Measurements from ENCODE around the gene MAB21L4. TPM values are rescaled to one million over a fixed set of nuclear protein-coding genes. Genes with fewer than 3 reads are reported as not detected.

The MAB21L4 gene
- total RNA-seq, 2 experiments from 2014 or later, result not detected

DNA sequence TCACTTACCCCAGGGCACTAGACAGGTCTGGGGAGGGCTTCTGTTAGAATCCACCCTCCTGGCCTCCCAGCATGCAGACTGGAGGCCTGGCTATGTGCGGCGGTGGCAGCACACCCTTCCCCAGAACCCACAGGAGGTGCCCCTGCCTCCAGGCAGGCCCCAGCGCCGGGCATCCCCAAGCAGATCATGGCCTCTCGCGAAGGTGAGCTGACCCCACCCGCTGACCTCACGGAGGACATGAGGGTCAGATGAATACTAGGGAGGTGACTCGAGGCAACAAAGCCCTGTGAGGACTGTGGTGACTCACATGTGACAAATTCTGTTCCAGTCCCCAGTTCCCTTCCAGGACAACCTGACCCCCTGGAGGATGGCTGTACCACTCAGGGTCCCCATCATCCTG, 1.9 kb downstream of the MAB21L4 start:
- TF ChIP-seq, protein P1, sequence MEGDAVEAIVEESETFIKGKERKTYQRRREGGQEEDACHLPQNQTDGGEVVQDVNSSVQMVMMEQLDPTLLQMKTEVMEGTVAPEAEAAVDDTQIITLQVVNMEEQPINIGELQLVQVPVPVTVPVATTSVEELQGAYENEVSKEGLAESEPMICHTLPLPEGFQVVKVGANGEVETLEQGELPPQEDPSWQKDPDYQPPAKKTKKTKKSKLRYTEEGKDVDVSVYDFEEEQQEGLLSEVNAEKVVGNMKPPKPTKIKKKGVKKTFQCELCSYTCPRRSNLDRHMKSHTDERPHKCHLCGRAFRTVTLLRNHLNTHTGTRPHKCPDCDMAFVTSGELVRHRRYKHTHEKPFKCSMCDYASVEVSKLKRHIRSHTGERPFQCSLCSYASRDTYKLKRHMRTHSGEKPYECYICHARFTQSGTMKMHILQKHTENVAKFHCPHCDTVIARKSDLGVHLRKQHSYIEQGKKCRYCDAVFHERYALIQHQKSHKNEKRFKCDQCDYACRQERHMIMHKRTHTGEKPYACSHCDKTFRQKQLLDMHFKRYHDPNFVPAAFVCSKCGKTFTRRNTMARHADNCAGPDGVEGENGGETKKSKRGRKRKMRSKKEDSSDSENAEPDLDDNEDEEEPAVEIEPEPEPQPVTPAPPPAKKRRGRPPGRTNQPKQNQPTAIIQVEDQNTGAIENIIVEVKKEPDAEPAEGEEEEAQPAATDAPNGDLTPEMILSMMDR (conservative IDR thresholded peaks at IDR 0.05; ENCODE audit: low read length), result no peak
- no peak for TF ChIP-seq EZH2phosphoT487 (IDR thresholded peaks at IDR 0.05; ENCODE audit: borderline replicate concordance, low read depth, low read length)
- H3K9me2 ChIP-seq (ENCODE audit: insufficient read depth, low read length), result no peaks in the 10 kb centered on the region
- H3K36me3 ChIP-seq (ENCODE audit: insufficient read depth, low read length), result no peaks in the 10 kb centered on the region
- no peaks in the 10 kb centered on the region for H3K4me1 ChIP-seq (ENCODE audit: insufficient read depth, low read length, poor library complexity, severe bottlenecking)
- intact Hi-C loops (cut with micrococcal nuclease; ENCODE audit: unreplicated experiment), result no loop called here
- H3K79me2 ChIP-seq (ENCODE audit: insufficient read depth, low read depth, low read length), result no peaks in the 10 kb centered on the region
- CTCF ChIA-PET (ENCODE audit: unreplicated experiment), result no interaction called here
- DNase-seq (ENCODE audit: low spot score), result no peak
- H3K27ac ChIP-seq (ENCODE audit: low read depth, low read length, poor library complexity, severe bottlenecking), result no peak overlapping the region
- BruUV-seq (replicated peaks), result no TSS peak
- no peak overlapping the region for H3K4me3 ChIP-seq (ENCODE audit: low read depth, low read length, poor library complexity, severe bottlenecking)
- no peaks in the 10 kb centered on the region for H3K9me3 ChIP-seq (ENCODE audit: low read length)
- H2AFZ ChIP-seq (ENCODE audit: low read length), result no peak overlapping the region
- no peaks in the 10 kb centered on the region for H4K20me1 ChIP-seq (ENCODE audit: insufficient read depth, low read length)
- H3K4me2 ChIP-seq (ENCODE audit: low read length), result no peak overlapping the region
- POLR2A ChIA-PET, result no interaction called here

DNA sequence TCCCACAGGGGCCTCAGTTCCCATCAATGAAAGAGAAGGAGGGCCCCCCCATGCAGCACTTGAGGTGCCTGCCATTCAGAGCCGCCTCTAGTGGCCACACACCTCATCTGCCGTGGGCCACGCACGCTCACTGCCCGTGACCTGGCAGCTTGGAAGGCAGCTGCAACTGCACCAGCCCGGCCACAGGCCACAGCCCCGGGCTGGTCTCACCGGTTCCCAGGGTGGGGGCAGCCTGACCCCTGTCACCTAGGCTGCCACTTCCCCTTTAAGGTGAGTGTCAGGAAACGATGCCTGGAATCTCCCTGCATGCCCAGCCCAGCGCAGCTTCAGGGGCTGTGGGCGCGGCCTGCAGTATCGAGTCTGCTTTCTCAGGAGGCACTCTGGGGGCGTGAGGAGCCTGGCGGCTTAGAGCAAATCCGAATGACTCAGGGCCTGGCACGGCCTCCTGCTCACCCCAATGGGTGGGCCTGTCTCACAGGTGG, 2.6 kb downstream of the MAB21L4 start:
- no peak overlapping the region for H3K27ac ChIP-seq (ENCODE audit: low read depth, low read length, poor library complexity, severe bottlenecking)
- BruUV-seq (replicated peaks), result no TSS peak
- no peak overlapping the region for H3K4me2 ChIP-seq (ENCODE audit: low read length)
- POLR2A ChIA-PET, result no interaction called here
- DNase-seq (ENCODE audit: low spot score), result peak; percentile 26
- TF ChIP-seq, protein P1 (conservative IDR thresholded peaks at IDR 0.05; ENCODE audit: low read length), result no peak
- TF ChIP-seq EZH2phosphoT487 (IDR thresholded peaks at IDR 0.05; ENCODE audit: borderline replicate concordance, low read depth, low read length), result no peak
- no peaks in the 10 kb centered on the region for H4K20me1 ChIP-seq (ENCODE audit: insufficient read depth, low read length)
- H3K9me2 ChIP-seq (ENCODE audit: insufficient read depth, low read length), result no peaks in the 10 kb centered on the region
- intact Hi-C loops (cut with micrococcal nuclease; ENCODE audit: unreplicated experiment), result no loop called here
- CTCF ChIA-PET (ENCODE audit: unreplicated experiment), result no interaction called here
- H3K9me3 ChIP-seq (ENCODE audit: low read length), result no peaks in the 10 kb centered on the region
- H2AFZ ChIP-seq (ENCODE audit: low read length), result no peak overlapping the region
- H3K79me2 ChIP-seq (ENCODE audit: insufficient read depth, low read depth, low read length), result no peaks in the 10 kb centered on the region
- H3K36me3 ChIP-seq (ENCODE audit: insufficient read depth, low read length), result no peaks in the 10 kb centered on the region
- H3K4me1 ChIP-seq (ENCODE audit: insufficient read depth, low read length, poor library complexity, severe bottlenecking), result no peaks in the 10 kb centered on the region
- no peak overlapping the region for H3K4me3 ChIP-seq (ENCODE audit: low read depth, low read length, poor library complexity, severe bottlenecking)

DNA sequence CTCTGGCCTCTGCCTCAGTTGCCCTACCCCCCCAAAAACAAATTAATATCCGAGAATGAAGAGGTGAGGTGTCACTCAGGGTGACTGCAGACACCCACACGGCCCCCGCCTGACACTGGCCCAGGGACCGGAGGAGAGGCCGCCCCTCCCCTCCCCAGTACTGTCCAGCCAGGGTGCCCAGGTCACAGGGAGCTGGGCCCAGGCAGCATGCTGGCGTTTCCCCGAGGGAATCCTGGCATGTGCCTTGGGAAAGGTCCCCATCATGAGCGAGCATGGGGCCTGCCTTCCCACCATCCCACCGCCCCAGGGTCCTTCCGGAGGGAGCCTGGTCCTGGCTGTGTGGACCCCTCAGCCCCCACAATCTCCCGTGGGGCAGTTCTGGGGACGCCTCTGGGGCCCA, 3.0 kb downstream of the MAB21L4 start:
- CTCF ChIA-PET (ENCODE audit: unreplicated experiment), result no interaction called here
- Histone ChIP-seq H3K4me2 (ENCODE audit: low read length) (no peak overlapping the region), H3K79me2 (ENCODE audit: insufficient read depth, low read depth, low read length) (no peaks in the 10 kb centered on the region), H2AFZ (ENCODE audit: low read length) (no peak overlapping the region), H3K4me3 (ENCODE audit: low read depth, low read length, poor library complexity, severe bottlenecking) (no peak overlapping the region), H3K36me3 (ENCODE audit: insufficient read depth, low read length) (no peaks in the 10 kb centered on the region), H3K27ac (ENCODE audit: low read depth, low read length, poor library complexity, severe bottlenecking) (no peak overlapping the region), H4K20me1 (ENCODE audit: insufficient read depth, low read length) (no peaks in the 10 kb centered on the region), H3K9me2 (ENCODE audit: insufficient read depth, low read length) (no peaks in the 10 kb centered on the region), H3K4me1 (ENCODE audit: insufficient read depth, low read length, poor library complexity, severe bottlenecking) (no peaks in the 10 kb centered on the region), H3K9me3 (ENCODE audit: low read length) (no peaks in the 10 kb centered on the region)
- BruUV-seq (replicated peaks), result no TSS peak
- intact Hi-C loops (cut with micrococcal nuclease; ENCODE audit: unreplicated experiment), result no loop called here
- TF ChIP-seq EZH2phosphoT487 (IDR thresholded peaks at IDR 0.05; ENCODE audit: borderline replicate concordance, low read depth, low read length), result no peak
- TF ChIP-seq, protein P1 (conservative IDR thresholded peaks at IDR 0.05; ENCODE audit: low read length), result no peak
- no peak for DNase-seq (ENCODE audit: low spot score)
- POLR2A ChIA-PET, result no interaction called here

Data from OCI-LY7 (cell line).